HepG2 (cell line): ENCODE results near the gene FASTKD1.

Source experiments
- ETV5 ChIP-seq: IDR thresholded peaks from 2 replicates; pipeline ENCODE4 v1.6.1; 2018; ENCODE audit warnings: missing biosample characterization, missing genetic modification reagents, inconsistent platforms, borderline replicate concordance
- FOXO1 ChIP-seq: sonication (generic); formaldehyde crosslinking; IDR thresholded peaks from 2 replicates; pipeline ENCODE4 v1.4.0; 2020; ENCODE audit warnings: missing genetic modification reagents
- SALL2 ChIP-seq: sonication (generic); formaldehyde crosslinking; IDR thresholded peaks from 2 replicates; pipeline ENCODE4 v1.8.1; 2023; ENCODE audit warnings: mild to moderate bottlenecking, missing genetic modification reagents, inconsistent platforms

DNA sequence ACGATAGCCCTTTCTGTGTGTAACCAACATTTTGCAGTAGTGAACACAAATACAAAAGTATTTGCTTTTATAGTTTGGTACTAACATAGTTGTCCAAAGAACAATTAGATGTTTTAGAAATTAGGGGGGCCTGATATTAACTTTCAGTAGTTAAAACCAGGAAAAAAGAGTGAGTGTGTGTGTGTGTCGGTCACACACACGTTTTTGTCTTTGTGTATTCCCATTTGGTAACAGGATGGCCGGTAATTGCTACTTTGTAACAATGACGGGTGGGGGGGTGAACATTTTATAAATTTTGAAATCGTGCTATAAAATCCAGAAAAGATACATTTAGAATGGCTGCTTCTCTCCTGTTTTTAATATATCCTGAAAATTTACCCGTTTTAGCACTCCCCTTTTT is 12.0 kb upstream of the FASTKD1 start:
- no peak for TF ChIP-seq ETV5 (CRISPR knock-in tag)
- no peak for TF ChIP-seq SALL2 (CRISPR knock-in tag)
- TF ChIP-seq FOXO1 (CRISPR knock-in tag) = no peak
